ENCODE measurements around the gene TEX13A. TPM values are rescaled to one million over a fixed set of nuclear protein-coding genes. Genes with fewer than 3 reads are reported as not detected.

The TEX13A gene
- total and polyA plus RNA-seq, 2 of the 8 experiments (the other 6 are each of a cell fraction or from before 2014, with no cell fraction given) = not detected

GRCh38 chrX:105267167-105267566, 46.7 kb upstream of the TEX13A start:
- no peak overlapping the region for H2AK5ac ChIP-seq (ENCODE audit: low read depth, low read length)
- no peak overlapping the region for H2AFZ ChIP-seq (ENCODE audit: low read length)
- H2BK5ac ChIP-seq (ENCODE audit: low read depth, low read length) = no peak overlapping the region
- H2BK15ac ChIP-seq (ENCODE audit: low read length) = no peak overlapping the region
- no peak overlapping the region for H3K4ac ChIP-seq (replicated peaks; ENCODE audit: insufficient read length, low read depth, low read length)
- no peak overlapping the region for H4K5ac ChIP-seq (ENCODE audit: insufficient read length, low read depth, low read length)
- no peak overlapping the region for H3K14ac ChIP-seq (ENCODE audit: insufficient read length)
- DNase-seq (ENCODE audit: low read depth in 1 of 2, low spot score in 2 of 2) (no peak), FAIRE-seq (no peak)
- ChIA-PET POLR2A (ENCODE audit: partially characterized antibody) (no interaction called here), CTCF (ENCODE audit: partially characterized antibody) (no interaction called here)
- no peaks in the 10 kb centered on the region for H3K79me1 ChIP-seq (ENCODE audit: low read depth, low read length)
- no peaks in the 10 kb centered on the region for H3K23me2 ChIP-seq (ENCODE audit: low read depth, low read length)
- no peak overlapping the region for H3K56ac ChIP-seq (replicated peaks; ENCODE audit: insufficient read length, low read depth, low read length)
- no peaks in the 10 kb centered on the region for H3K36me3 ChIP-seq (ENCODE audit: control insufficient read depth in 2 of 4, insufficient read depth in 4 of 4, low read length in 3 of 4)
- no peak overlapping the region for H3K27ac ChIP-seq (ENCODE audit: low read depth, low read length)
- H3K27me3 ChIP-seq (replicated peaks in 1 of 4; ENCODE audit: control insufficient read depth in 3 of 4, extremely low read depth in 1 of 4, insufficient read depth in 3 of 4, low read length in 3 of 4) = no peaks in the 10 kb centered on the region
- no peak overlapping the region for H4K91ac ChIP-seq (replicated peaks; ENCODE audit: insufficient read length, low read length)
- no peaks in the 10 kb centered on the region for H3K4me1 ChIP-seq (replicated peaks in 1 of 4; ENCODE audit: control insufficient read depth in 3 of 4, insufficient read depth in 4 of 4, low read length in 3 of 4)
- no peak overlapping the region for H2BK120ac ChIP-seq (replicated peaks; ENCODE audit: low read depth, low read length)
- 100% methylated on average over 2 of the region's 2 CpGs; no CpG with 5 or more reads in 1 of the 2 experiments for WGBS, 2 experiments (ENCODE audit: extremely low coverage in 1 of 2, insufficient coverage in 1 of 2, insufficient read length in 1 of 2, insufficient replicate concordance in 2 of 2, low coverage in 1 of 2, low lambda C conversion rate in 2 of 2, missing lambda C conversion rate in 1 of 2)
- H2BK12ac ChIP-seq (ENCODE audit: low read depth, low read length) = no peak overlapping the region
- no peak overlapping the region for H3K23ac ChIP-seq (ENCODE audit: insufficient read length)
- H3K4me2 ChIP-seq (ENCODE audit: insufficient read depth in 1 of 2, low read depth in 2 of 2, low read length in 2 of 2) = no peak overlapping the region
- no peaks in the 10 kb centered on the region for H3K9me3 ChIP-seq (ENCODE audit: insufficient read depth in 2 of 2, low read depth in 1 of 2, low read length in 1 of 2)
- no peak overlapping the region for H4K8ac ChIP-seq (ENCODE audit: extremely low read depth, insufficient read depth, low read length)
- H3K9ac ChIP-seq (replicated peaks in 1 of 4; ENCODE audit: extremely low read depth in 1 of 4, low read depth in 3 of 4, low read length in 3 of 4) = no peak overlapping the region
- no peaks in the 10 kb centered on the region for H3K79me2 ChIP-seq (ENCODE audit: control insufficient read depth in 1 of 2, insufficient read depth in 2 of 2, low read length in 2 of 2)
- TF ChIP-seq RXRA (IDR thresholded peaks at IDR 0.05; ENCODE audit: insufficient read depth, low read depth, low read length) = no peak
- TF ChIP-seq RBBP5 (IDR thresholded peaks at IDR 0.05; ENCODE audit: borderline replicate concordance, low read depth, low read length) = no peak
- no peak overlapping the region for H3K18ac ChIP-seq (ENCODE audit: extremely low read depth, low read length)
- H3K4me3 ChIP-seq (ENCODE audit: extremely low read depth in 1 of 4, insufficient read depth in 2 of 4, low read depth in 3 of 4, low read length in 4 of 4) = no peak overlapping the region
- no peaks in the 10 kb centered on the region for H4K20me1 ChIP-seq (replicated peaks in 1 of 2; ENCODE audit: control insufficient read depth in 1 of 2, insufficient read depth in 2 of 2, low read length in 2 of 2)
- no peak overlapping the region for H2BK20ac ChIP-seq (ENCODE audit: low read length)

Data from H1 (cell line).